Fibroblast of the conjunctiva (primary cell): ENCODE measurements around the gene HDGF.

Experiments
- DNase-seq: peaks from one replicate; pipeline ENCODE4 v3.0.0-alpha.2; 2010; ENCODE audit warnings: low read depth

HDGF gene

DNA sequence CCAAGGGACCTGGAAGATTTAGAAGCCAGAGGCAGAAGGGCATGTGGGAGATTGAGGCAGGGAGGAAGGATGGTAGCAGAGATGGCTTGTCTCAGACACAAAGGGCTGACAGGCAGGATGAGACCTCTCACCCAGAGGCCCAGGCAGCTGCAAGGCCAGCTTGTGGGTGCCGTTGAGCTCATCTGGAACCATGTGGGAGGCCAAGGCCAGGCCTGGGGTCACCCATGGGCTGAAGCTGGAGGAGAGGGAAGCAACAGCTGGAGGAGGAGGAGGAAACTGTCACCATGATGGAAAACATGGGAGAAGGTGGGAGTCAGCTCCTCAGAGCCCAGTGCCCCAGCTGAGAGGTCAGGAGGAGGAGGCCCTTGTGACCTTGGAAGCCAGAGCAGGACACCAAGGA is 52.5 kb downstream of the HDGF start:
- no peak for DNase-seq

DNA sequence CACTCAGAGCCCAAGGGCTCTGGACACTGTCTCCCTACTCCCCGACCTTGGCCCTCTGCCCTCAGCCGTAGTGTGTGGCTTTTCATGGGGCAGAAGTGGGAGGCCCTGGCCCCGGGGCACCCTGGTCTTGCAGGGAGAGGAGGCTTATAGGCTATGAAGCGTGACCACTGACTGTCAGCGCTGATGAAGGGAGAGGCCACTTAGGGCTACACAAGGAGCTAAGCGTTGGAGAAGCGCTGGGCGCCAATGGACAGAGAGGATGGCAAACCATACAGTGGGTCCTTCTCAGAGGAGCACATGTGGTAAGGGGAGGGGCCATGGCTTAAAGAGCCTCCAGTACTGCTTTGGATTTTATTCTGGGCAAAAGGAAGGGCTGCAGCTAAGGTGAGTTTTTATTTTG is 54.0 kb downstream of the HDGF start:
- DNase-seq: no peak

DNA sequence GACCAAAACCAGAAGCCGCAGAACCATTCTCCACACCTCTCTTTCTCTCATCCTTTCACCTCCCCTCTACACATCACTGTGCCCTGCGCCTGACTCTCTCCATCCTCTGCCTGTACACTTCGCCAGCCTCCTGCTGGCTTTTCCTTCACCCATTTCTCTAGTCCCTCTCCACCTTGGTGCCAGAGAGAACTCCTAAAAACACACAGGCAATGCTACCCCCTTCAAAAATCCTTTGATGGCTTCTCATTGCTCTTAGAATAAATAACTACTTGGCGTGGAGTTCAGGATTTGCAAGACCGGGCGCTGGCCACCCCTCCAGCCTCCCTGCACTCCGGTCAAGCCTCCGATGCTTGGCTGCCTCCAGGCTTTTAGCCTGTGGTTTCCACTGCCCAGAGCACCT is 54.7 kb downstream of the HDGF start:
- no peak for DNase-seq

DNA sequence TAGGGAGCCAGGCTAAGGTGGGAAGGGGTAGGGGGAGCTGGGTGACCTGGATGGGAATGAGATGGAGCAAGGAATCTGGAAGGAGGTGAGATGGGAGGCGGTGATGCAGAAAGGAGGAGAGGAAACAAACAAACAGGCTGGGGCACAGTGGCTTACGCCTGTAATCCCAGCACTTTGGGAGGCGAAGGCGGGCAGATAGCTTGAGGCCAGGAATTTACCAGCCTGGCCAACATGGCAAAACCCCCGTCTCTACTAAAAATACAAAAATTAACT is 56.8 kb downstream of the HDGF start:
- DNase-seq: no peak

DNA sequence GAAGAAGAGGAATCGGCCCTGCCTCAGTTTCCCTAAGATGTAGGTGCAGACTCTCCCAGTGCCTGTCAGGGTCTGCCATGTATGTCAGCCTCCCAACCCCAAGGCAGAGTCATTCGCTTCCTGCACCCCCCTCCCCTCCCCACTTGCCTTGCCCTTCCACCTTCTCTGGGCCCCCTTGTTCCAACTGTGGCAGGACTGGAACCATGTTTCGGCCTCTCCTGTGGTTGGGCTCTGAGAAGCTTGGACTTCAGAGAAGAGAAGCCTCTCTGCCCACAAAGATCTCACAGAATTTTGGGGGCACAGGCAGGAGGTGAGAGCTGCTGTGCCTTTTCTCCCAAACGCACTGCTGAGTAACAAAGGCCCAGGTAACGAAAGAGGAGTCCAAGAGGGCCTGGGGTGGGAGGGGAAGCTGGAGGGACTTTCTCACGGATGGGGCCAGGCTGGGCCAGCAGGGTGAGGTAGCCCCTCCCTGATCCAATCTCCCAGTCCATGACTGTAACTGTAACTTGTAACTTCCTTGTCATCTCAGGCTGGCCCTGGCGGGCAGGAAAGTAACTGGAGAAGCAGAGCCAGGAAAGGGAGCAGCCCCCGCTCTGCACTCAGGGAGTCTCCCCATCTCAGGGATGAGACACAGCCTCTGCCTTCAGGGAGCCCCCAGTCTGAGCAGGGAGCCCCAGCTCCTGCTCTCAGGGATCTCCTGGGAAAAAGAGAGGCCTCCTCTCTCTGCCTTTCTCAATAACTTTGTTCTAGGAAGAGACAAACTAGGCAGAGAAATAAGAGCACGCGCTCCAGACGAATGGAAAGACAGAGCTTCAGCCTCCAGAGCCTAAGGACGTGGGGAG is 57.4 kb downstream of the HDGF start:
- no peak for DNase-seq

DNA sequence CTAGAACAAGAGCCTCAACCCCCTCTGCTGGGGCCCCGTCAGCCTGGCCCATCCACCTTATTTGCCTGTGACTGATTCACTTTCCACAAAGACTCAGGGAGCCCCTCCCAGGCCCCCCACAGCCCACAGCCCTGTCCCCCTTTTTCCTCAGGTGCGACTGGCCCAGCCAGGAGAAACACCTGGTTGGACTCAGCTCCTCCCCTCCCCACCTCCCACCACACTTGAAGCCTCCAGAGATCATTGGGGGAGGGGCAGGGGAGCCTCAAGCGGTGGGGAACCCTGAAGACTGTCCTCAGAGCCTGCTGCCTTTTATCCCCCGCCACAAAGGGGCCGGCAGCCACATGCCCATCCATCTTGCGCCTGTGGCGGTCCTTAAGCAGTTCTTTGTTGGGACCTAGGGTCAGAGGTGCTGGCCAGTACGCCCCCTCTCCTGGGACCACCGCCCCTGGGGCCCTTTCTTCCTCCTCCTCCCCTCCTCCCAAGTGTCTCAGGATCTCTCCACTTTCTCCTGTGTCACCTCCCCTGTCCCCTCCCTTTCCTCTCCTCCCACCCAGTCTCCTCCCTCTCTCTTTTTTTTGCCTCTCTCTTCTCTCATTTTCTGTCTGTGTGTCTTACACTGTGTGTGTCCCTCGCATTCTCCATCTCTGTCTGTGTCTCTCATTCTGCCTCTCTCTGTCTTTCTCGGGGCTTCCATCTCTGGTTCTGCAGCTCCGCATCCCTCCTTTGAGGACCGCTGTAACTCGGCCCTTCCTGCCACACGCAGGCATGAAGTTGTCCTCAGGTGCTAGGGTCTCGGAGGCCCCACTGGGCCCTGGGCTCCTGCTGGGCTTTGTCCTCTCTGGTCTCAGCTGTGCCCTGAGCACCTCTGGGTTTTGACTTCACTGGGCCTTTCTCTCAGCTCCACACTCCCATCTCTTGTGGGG is 58.3 kb downstream of the HDGF start:
- no peak for DNase-seq

DNA sequence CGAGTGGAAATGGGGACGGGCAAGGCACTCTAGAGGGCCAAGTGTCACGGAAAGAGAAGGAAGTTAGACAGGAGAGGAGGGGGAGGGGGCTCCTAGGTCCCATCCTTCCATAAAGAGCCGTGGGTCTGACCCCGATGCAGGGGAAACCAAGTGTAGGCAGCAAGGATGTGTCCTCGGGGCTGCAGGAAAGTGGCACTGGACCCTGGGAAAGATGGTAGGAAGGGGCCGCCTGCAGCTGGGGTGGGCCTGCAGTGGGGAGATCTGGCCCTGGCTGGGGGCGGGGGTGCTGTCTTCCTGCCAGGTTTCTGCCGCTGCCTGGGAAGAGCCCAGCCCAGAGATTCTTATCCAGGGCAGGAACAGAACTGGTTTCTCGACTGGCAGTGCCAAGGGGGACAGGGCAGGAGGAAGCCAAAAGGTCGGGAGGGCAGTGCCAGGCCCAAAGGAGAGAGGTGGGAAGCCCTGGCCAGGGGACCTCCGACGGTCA is 59.0 kb downstream of the HDGF start:
- no peak for DNase-seq
